NCI-H2081 (cell line): ENCODE results near the gene ZNF32.
"Not testable (repeated sequence)": the region's sequence is repeated elsewhere in the genome, so short reads cannot be mapped to it uniquely, and the experiment has no call there.

Experiments
- DNase-seq, 2 experiments: peaks; one replicate each; lab custom pipeline; 2025; lab: John Stamatoyannopoulos, UW

The ZNF32 gene

GRCh38 chr10:43627942-43628341 is 20.7 kb downstream of the ZNF32 start:
- no peak for DNase-seq

DNA sequence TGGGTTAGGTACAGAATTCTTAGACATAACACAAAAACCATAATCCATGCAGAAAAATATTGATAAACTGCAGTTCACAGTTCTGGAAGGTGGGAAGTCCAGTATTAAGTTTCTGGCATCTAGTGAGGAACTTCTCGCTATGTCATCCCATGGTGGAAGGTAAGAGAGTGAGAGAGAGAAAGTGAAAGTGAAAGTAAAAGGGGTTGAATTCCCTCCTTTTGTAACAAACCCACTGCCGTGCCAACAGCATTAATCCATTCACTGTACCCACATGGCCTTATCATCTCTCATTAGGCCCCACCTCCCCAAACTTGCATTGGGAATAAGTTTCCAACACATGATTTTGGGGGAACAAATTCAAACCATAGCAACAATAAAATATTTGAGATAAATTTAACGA is 25.3 kb downstream of the ZNF32 start:
- DNase-seq = no peak

- DNase-seq = no peak
These were observed 26.6 kb downstream of the ZNF32 start for GRCh38 chr10:43622038-43622437.

DNA sequence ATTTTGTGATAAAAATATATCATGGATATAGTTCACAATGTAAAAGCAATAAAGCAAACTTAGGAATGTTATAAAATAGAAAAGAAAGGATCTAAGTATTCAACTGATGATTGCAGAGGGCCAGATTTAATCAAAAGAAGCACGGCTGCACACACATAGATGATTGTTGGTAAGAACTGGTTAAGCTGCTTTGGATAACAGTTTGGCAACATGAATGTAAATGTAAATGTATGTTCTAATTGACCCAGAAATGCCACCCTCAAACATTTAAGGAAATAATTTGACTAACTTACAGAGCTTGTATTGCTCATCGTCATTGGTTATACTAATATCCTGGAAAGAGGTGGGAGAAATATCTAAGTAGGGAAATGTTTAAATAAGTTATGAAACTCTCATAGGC is 29.3 kb downstream of the ZNF32 start:
- no peak for DNase-seq

- no peak for DNase-seq
These were observed 31.8 kb downstream of the ZNF32 start for GRCh38 chr10:43616697-43617370.

DNA sequence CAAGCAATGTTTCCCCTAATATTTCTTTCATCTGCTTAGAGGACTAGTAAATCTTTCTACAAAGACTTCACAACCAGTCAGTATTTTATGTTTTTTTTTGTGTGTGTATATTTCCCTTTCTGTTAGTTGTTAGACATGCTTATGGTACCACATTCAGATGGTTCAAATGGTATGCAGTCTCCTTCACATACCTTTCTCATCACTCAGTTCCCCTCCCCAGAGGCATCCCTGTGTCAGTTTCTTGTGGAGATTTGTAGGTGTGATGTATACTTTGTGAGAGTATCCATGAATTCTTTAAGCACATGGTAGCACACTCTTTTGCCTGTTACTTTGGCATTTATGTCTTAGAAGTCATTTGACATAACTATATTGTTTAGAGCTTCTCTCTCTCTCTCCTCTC is 38.0 kb downstream of the ZNF32 start:
- DNase-seq = no peak

- DNase-seq = no peak
These were observed 41.5 kb downstream of the ZNF32 start for GRCh38 chr10:43607199-43607573.

DNA sequence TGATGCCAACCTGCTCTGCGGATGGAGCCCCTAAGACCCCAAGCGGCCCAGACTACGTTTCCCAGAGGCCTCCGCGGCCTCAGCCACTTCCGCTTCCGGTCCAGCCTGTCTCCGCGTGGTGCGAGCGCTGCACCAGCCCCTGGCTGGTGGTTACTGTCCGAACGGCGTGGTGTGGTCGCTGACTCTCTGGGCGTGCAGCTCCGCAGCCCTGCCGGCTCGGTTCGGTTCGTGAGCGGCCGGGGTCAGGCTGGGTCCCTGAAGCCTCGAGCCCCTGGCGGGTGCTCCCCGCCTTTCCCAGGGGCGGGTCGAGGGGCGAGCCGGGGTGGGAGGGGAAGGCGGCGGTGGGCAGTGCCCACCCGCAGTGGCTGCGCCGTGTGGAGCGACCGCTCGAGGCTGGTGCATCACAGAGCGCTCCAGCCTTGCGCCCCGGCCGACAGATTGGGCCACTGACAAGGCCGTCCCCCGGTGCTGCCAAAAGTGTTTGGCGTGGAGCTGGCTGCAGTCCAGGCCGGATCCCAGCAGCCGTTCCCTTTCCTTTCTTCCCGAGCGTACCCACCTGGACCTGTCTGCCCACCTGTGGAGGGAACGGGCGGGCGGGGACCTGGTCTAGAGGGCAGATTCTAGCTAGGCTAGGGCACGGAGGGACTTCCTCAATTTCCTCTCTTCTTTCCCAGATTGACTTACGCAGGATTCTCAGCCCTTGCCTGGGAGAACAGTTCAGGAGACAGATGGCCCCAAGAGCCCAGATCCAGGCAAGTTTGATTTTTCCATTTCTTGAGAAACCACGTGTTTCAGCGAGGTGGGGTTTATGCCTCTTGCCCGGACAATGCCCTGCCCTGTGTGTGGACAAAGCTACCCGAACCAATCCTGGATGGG is 42.1 kb downstream of the ZNF32 start, which contains the start of gene ZNF485:
Gene ZNF485, plus strand, starts transcription at position 116 of the 876 bp plus-strand sequence. Its CDS starts 613 bp downstream, at position 729.
- peak; percentile 1 to 59 for DNase-seq

- DNase-seq = no peak
These were observed 42.8 kb downstream of the ZNF32 start for GRCh38 chr10:43605850-43606322.

- DNase-seq = not testable (repeated sequence)
These were observed 47.1 kb downstream of the ZNF32 start for GRCh38 chr10:43601576-43601975.

DNA sequence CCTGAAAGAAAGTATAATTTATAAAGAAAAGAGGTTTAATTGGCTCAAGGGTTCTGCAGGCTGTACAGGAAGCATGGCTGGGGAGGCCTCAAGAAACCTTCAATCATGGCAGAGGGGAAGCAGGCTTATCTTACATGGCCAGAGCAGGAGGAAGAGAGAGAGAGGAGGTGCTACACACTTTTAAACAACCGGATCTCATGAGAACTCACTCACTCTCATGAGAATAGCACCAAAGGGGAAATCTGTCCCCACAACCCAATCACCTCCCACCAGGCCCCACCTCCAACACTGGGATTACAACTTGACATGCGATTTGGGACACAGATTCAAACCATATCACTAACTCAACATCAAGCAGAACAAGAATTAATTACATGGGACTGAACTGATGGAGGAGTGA is 49.3 kb downstream of the ZNF32 start:
- no peak for DNase-seq

- DNase-seq = no peak
These were observed 50.2 kb downstream of the ZNF32 start for GRCh38 chr10:43598446-43598845.

DNA sequence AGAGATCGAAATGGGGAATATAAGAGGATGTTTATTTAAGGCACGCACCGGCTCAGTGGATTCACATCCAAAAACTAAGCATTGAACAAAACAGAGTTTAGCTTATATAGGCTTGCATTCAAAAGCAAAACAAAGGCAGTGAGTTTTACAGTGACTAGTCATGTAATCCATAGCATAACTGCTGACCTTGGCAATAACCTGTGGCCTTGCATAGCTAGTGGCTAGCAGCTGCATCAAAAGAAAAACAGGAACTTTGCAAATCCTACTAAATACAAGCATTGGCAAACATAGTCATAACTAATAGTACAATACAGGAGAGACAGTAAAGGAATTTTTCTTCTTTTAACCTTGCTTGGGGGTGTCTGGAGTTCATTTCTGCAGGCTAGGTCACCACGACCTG is 52.1 kb downstream of the ZNF32 start:
- DNase-seq = no peak

DNA sequence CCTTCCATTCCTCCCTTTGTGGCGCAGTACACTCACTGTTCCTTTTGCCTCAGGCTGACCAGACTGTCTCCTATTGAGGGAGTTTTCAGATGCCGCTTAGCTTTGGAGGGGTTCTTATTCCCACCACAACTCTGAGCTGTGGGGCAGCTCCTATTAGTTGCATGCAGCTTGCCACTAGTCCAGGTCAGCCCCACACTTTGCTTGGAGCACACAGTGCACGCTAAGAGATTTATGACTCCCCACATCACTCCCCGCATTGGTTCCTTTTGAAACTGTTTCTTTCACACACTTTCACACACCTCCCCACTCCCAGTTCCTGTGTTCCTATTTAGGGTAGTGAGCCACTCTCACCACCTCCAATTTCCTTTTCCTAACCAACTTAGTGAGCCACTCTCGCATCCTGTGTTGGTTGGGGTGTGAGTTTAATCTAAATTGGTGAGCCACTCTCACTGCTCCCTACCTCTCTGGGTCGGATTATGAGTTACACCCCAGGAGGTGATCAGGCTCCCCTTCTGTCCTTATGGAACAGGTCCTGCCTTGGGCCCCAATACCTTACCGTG is 52.9 kb downstream of the ZNF32 start:
- DNase-seq = no peak

GRCh38 chr10:43594944-43595589 is 53.6 kb downstream of the ZNF32 start:
- no peak for DNase-seq
